Measurements from ENCODE around the gene EFR3B. TPM values are rescaled to one million over a fixed set of nuclear protein-coding genes. Genes with fewer than 3 reads are reported as not detected.

The EFR3B gene
- total RNA-seq, 1 donor from 2014 or later = 2.4 TPM

GRCh38 chr2:25204190-25204838, 162.4 kb downstream of the EFR3B start:
- TF ChIP-seq, protein P1, sequence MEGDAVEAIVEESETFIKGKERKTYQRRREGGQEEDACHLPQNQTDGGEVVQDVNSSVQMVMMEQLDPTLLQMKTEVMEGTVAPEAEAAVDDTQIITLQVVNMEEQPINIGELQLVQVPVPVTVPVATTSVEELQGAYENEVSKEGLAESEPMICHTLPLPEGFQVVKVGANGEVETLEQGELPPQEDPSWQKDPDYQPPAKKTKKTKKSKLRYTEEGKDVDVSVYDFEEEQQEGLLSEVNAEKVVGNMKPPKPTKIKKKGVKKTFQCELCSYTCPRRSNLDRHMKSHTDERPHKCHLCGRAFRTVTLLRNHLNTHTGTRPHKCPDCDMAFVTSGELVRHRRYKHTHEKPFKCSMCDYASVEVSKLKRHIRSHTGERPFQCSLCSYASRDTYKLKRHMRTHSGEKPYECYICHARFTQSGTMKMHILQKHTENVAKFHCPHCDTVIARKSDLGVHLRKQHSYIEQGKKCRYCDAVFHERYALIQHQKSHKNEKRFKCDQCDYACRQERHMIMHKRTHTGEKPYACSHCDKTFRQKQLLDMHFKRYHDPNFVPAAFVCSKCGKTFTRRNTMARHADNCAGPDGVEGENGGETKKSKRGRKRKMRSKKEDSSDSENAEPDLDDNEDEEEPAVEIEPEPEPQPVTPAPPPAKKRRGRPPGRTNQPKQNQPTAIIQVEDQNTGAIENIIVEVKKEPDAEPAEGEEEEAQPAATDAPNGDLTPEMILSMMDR (IDR thresholded peaks at IDR 0.05) = no peak
- Mint-ChIP-seq H3K27me3 (ENCODE audit: low read depth) (no peaks in the 10 kb centered on the region), H3K4me1 (ENCODE audit: low read depth) (no peaks in the 10 kb centered on the region), H3K4me3 (ENCODE audit: unreplicated experiment) (no peak overlapping the region), H3K27ac (ENCODE audit: unreplicated experiment) (no peak overlapping the region), H3K9me3 (ENCODE audit: low read depth) (no peaks in the 10 kb centered on the region), H3K36me3 (ENCODE audit: low read depth) (no peaks in the 10 kb centered on the region)
- DNase-seq (ENCODE audit: low spot score) = no peak

DNA sequence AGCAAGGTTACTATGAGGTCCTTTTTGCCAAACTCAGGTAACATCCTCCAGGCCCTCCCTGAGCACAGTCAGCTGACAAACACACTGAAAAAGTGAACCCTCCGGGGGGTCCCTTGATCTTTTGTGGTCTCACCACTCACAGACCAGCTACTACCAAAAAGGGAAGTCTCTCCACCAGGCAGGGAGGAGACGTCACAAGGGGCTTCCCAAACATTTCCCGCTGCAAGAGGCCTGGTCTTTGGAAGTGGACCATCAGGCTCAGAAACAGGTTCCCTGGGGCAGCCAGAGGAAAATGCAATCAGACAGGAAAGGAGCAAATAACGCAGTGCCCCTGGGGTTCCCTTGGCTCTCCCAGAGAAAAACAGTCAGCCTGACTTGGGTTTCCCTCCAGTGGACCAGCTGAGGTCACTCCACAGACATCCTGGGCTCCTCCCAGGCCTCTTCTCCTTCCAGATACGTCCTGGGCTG, 165.2 kb downstream of the EFR3B start:
- DNase-seq (ENCODE audit: low spot score) = no peak
- Mint-ChIP-seq H3K27ac (ENCODE audit: unreplicated experiment) (no peak overlapping the region), H3K36me3 (ENCODE audit: low read depth) (no peaks in the 10 kb centered on the region), H3K4me3 (ENCODE audit: unreplicated experiment) (no peak overlapping the region), H3K27me3 (ENCODE audit: low read depth) (no peaks in the 10 kb centered on the region), H3K4me1 (ENCODE audit: low read depth) (no peaks in the 10 kb centered on the region), H3K9me3 (ENCODE audit: low read depth) (no peaks in the 10 kb centered on the region)
- TF ChIP-seq, protein P1 (IDR thresholded peaks at IDR 0.05) = no peak

Other genes with a start within 250 kb of the EFR3B start
- 31.0 to 32.5 TPM (median 32.0 TPM) in 3 replicates for gene PTRHD1, start 248.7 kb upstream of the EFR3B start, total RNA-seq
- 10.6 to 17.8 TPM (median 10.9 TPM) in 3 replicates for gene CENPO, start 248.7 kb upstream of the EFR3B start, total RNA-seq
- 57.5 to 69.3 TPM (median 62.6 TPM) in 3 replicates for gene ADCY3, start 121.8 kb upstream of the EFR3B start, total RNA-seq
- 3.8 to 4.9 TPM (median 4.0 TPM) in 3 replicates for gene DNAJC27, start 70.1 kb upstream of the EFR3B start, total RNA-seq
- not detected in 3 replicates for gene POMC, start 126.5 kb downstream of the EFR3B start, total RNA-seq

All from chondrocyte (in vitro differentiated cells).